ENCODE results near the gene PTPRD.

PTPRD gene

DNA sequence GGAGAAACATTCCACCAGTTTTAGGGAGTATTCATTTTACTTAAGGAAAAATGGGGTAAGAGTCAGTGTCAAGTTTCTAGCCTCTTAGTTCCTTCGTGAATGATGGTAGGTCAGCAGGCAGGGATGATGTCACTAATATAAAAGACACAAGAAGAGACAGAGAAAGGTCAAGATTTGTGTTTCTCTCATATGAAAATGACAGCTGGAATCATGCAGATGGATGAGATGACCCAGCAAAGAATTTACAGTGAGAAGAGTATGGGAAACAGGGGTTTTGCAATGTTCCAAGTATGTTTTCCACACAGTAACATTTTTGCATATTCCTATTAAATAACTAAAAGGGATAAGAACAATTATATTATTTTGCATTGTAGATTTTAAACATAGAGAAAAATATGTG, 2063.6 kb downstream of the PTPRD start:
- in situ Hi-C loops (cut with HindIII; ENCODE audit: low sequenced_read_pairs) = no loop called here
- DNase-seq (ENCODE audit: low read depth) = no peak
- TF ChIP-seq, protein P1, sequence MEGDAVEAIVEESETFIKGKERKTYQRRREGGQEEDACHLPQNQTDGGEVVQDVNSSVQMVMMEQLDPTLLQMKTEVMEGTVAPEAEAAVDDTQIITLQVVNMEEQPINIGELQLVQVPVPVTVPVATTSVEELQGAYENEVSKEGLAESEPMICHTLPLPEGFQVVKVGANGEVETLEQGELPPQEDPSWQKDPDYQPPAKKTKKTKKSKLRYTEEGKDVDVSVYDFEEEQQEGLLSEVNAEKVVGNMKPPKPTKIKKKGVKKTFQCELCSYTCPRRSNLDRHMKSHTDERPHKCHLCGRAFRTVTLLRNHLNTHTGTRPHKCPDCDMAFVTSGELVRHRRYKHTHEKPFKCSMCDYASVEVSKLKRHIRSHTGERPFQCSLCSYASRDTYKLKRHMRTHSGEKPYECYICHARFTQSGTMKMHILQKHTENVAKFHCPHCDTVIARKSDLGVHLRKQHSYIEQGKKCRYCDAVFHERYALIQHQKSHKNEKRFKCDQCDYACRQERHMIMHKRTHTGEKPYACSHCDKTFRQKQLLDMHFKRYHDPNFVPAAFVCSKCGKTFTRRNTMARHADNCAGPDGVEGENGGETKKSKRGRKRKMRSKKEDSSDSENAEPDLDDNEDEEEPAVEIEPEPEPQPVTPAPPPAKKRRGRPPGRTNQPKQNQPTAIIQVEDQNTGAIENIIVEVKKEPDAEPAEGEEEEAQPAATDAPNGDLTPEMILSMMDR (IDR thresholded peaks at IDR 0.05; ENCODE audit: low read depth, low read length, missing control alignments) = no peak
- no peak overlapping the region for H3K4me3 ChIP-seq (ENCODE audit: low read depth, low read length)

DNA sequence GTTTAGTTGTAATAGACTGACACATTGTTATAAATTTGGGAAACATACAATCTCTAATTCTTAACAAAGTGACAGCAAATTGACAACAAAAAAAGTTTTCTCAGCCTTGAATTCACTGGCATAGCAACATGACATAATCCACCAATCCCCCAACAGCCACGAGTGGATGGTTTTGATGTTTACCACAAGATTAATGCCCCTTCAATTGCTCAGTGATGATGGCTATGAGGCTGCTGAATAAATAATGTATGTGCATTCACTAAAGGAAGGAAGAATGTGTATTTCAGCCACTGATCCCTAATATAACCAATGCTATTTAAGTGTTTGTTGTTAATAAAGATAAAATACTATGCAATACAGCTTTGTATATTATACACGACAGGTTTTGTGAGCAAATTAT, 2069.6 kb downstream of the PTPRD start:
- no peak overlapping the region for H3K4me3 ChIP-seq (ENCODE audit: low read depth, low read length)
- TF ChIP-seq, protein P1 (IDR thresholded peaks at IDR 0.05; ENCODE audit: low read depth, low read length, missing control alignments) = no peak
- in situ Hi-C loops (cut with HindIII; ENCODE audit: low sequenced_read_pairs) = no loop called here
- DNase-seq (ENCODE audit: low read depth) = no peak

DNA sequence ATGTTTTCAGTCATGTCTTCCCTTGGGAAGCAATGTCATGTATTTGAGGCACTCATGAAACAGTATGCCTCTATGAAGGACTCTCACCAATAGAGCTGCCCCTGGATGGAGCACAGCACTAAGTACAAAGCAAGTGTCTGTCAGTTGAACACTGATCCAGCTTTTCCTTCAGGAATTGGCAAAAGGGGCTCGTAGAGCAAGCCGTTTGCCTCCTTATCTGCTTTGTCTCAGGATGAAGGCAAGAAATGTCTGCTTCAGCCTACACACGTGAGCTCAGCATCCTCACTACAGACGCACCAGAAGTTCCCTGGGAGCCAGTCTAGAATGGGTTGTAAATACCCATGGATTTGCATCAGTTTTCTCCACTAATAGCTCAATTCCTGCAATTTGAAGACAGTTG, 2070.3 kb downstream of the PTPRD start:
- DNase-seq (ENCODE audit: low read depth) = no peak
- in situ Hi-C loops (cut with HindIII; ENCODE audit: low sequenced_read_pairs) = no loop called here
- TF ChIP-seq, protein P1 (IDR thresholded peaks at IDR 0.05; ENCODE audit: low read depth, low read length, missing control alignments) = no peak
- H3K4me3 ChIP-seq (ENCODE audit: low read depth, low read length) = no peak overlapping the region

DNA sequence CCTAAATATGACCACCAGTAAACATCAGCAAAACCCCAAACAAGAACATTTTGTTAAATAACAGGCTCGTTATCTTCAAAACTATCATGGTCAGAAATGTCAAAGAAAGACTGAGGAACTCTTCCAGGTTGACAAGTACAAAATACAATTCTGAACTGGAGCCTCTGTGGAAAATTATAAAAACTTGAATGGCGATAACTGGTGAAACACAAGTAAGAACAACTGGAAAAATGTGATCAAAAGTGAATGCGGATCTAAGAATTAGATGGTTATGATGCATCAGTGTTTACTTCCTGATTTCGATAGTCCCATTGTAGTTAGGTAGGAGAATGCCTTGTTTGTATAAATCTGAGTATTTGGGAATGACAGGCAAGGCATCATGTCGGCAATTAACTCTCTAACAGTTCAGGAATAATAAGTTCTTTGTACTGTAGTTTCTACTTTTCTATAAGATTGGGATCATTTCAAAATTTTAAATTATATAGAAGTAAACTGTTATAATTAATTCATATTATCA, 2073.1 kb downstream of the PTPRD start:
- DNase-seq (ENCODE audit: low read depth) = no peak
- TF ChIP-seq, protein P1 (IDR thresholded peaks at IDR 0.05; ENCODE audit: low read depth, low read length, missing control alignments) = no peak
- no peak overlapping the region for H3K4me3 ChIP-seq (ENCODE audit: low read depth, low read length)
- in situ Hi-C loops (cut with HindIII; ENCODE audit: low sequenced_read_pairs) = no loop called here

DNA sequence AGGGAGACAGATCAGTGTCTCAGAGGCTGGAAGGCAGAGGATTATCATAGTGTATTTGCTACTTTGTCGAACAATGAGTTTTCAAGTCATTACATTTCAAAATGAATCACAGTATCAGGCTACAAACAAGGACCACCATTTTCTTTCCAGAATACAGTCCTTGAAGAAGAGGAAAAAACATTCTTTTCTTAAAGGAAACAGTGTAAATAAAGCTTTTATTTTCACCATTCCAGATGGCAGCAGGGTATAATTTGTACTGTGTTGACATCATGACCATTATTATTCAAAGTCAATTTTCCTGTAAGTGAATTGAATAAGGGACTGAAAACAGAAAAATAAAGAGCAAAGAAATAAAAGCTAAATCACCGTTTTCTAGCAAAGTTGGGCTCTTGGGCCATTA, 2076.0 kb downstream of the PTPRD start:
- H3K4me3 ChIP-seq (ENCODE audit: low read depth, low read length) = no peak overlapping the region
- no peak for DNase-seq (ENCODE audit: low read depth)
- TF ChIP-seq, protein P1 (IDR thresholded peaks at IDR 0.05; ENCODE audit: low read depth, low read length, missing control alignments) = no peak
- in situ Hi-C loops (cut with HindIII; ENCODE audit: low sequenced_read_pairs) = no loop called here

DNA sequence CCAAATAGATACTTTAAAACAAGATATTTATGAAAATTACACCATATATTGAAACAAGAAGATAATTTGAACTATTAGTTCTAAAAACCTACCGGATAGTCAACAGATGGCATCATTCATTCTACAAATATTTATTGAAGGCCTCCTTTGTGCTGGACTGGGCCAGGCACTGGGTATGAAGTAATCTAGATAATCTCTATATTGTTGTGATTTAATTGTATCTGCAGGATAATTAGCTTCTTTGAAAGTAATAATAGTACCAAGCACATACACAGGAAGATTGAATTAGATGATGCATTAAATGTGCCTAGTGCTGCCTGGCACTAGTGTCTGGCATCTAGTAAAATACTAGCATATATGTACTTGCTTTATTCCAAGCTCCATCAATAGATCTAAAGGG, 2078.0 kb downstream of the PTPRD start:
- in situ Hi-C loops (cut with HindIII; ENCODE audit: low sequenced_read_pairs) = no loop called here
- H3K4me3 ChIP-seq (ENCODE audit: low read depth, low read length) = no peak overlapping the region
- TF ChIP-seq, protein P1 (IDR thresholded peaks at IDR 0.05; ENCODE audit: low read depth, low read length, missing control alignments) = no peak
- no peak for DNase-seq (ENCODE audit: low read depth)

DNA sequence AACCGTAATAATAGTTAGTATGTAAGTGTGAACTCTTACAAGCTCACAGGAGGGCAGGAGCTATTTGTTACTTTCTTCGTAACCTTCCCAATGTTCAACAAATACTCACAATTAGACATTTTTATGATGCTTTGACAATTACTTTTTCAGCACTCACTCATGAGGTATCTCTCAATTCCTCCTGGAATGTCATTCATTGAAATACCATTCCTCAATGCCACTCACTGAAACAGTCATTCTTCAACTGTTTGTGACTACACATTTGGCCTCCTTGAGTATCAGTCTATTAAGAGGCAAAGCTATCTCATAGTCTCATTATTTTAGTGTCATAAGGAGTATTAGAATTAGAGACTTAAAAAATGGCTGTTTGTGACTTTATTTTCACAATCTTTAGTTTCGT, 2079.1 kb downstream of the PTPRD start:
- in situ Hi-C loops (cut with HindIII; ENCODE audit: low sequenced_read_pairs) = no loop called here
- H3K4me3 ChIP-seq (ENCODE audit: low read depth, low read length) = no peak overlapping the region
- TF ChIP-seq, protein P1 (IDR thresholded peaks at IDR 0.05; ENCODE audit: low read depth, low read length, missing control alignments) = no peak
- no peak for DNase-seq (ENCODE audit: low read depth)
